H9 (cell line): ENCODE measurements around the gene HSPA9. TPM values are rescaled to one million over a fixed set of nuclear protein-coding genes. Genes with fewer than 3 reads are reported as not detected.

Source experiments
- DNase-seq: peaks from one replicate; pipeline ENCODE4 v3.0.0-alpha.2; 2017
- H2AFZ ChIP-seq: one replicate; pipeline ENCODE4 v1.6.1; 2013; ENCODE audit warnings: mild to moderate bottlenecking, low read length, control low read depth, moderate library complexity
- H2AK5ac ChIP-seq: 2 replicates; pipeline ENCODE4 v1.6.1; 2013; ENCODE audit warnings: low read length, control low read depth, mixed read lengths; ENCODE audit not compliant: insufficient read length
- H2BK120ac ChIP-seq: one replicate; pipeline ENCODE4 v1.6.1; 2013; ENCODE audit warnings: low read depth, mild to moderate bottlenecking, low read length, control low read depth, inconsistent platforms; ENCODE audit not compliant: poor library complexity, severe bottlenecking
- H2BK12ac ChIP-seq: 2 replicates; pipeline ENCODE4 v1.6.1; 2013; ENCODE audit warnings: low read length, control low read depth, mixed read lengths, low read depth; ENCODE audit not compliant: insufficient read length
- H2BK15ac ChIP-seq: 2 replicates; pipeline ENCODE4 v1.6.1; 2013; ENCODE audit warnings: low read depth, low read length, control low read depth
- H2BK20ac ChIP-seq: one replicate; pipeline ENCODE4 v1.6.1; 2013; ENCODE audit warnings: low read depth, mild to moderate bottlenecking, low read length, control low read depth, inconsistent platforms; ENCODE audit not compliant: poor library complexity, severe bottlenecking
- H2BK5ac ChIP-seq: 2 replicates; pipeline ENCODE4 v1.6.1; 2013; ENCODE audit warnings: low read length, control low read depth, mixed read lengths; ENCODE audit not compliant: insufficient read length
- H3K14ac ChIP-seq: 2 replicates; pipeline ENCODE4 v1.6.1; 2013; ENCODE audit warnings: low read length, control low read depth; ENCODE audit not compliant: insufficient read depth
- H3K18ac ChIP-seq: 2 replicates; pipeline ENCODE4 v1.6.1; 2013; ENCODE audit warnings: low read depth, mild to moderate bottlenecking, mixed read lengths, low read length, control low read depth; ENCODE audit not compliant: insufficient read length
- H3K23ac ChIP-seq: 2 replicates; pipeline ENCODE4 v1.6.1; 2013; ENCODE audit warnings: low read length, control low read depth, mixed read lengths, low read depth; ENCODE audit not compliant: insufficient read length
- H3K23me2 ChIP-seq: 2 replicates; pipeline ENCODE4 v1.6.1; 2013; ENCODE audit warnings: low read depth, mild to moderate bottlenecking, mixed read lengths, low read length, control low read depth; ENCODE audit not compliant: insufficient read length, poor library complexity, severe bottlenecking
- H3K27ac ChIP-seq: 2 replicates; pipeline ENCODE4 v1.5.1; 2013; ENCODE audit warnings: low read length, control low read depth, mixed read lengths, low read depth; ENCODE audit not compliant: insufficient read length
- H3K27me3 ChIP-seq: 2 replicates; pipeline ENCODE4 v1.6.1; 2013; ENCODE audit warnings: low read length, control low read depth, inconsistent platforms; ENCODE audit not compliant: insufficient read depth
- H3K4ac ChIP-seq: 2 replicates; pipeline ENCODE4 v1.6.1; 2013; ENCODE audit warnings: low read depth, mild to moderate bottlenecking, control low read depth, inconsistent platforms, low read length, moderate library complexity
- H3K4me1 ChIP-seq: 2 replicates; pipeline ENCODE4 v1.6.1; 2013; ENCODE audit warnings: low read length, control low read depth, inconsistent platforms; ENCODE audit not compliant: insufficient read depth
- H3K4me2 ChIP-seq: 2 replicates; pipeline ENCODE4 v1.6.1; 2013; ENCODE audit warnings: low read length, control low read depth, mixed read lengths; ENCODE audit not compliant: insufficient read length, insufficient read depth
- H3K56ac ChIP-seq: 2 replicates; pipeline ENCODE4 v1.6.1; 2013; ENCODE audit warnings: low read depth, mild to moderate bottlenecking, mixed read lengths, low read length, control low read depth; ENCODE audit not compliant: insufficient read length
- H3K79me1 ChIP-seq: 2 replicates; pipeline ENCODE4 v1.6.1; 2013; ENCODE audit warnings: low read depth, mild to moderate bottlenecking, moderate library complexity, low read length, control low read depth, inconsistent platforms; ENCODE audit not compliant: insufficient read depth, poor library complexity, severe bottlenecking
- H3K79me2 ChIP-seq: 2 replicates; pipeline ENCODE4 v1.6.1; 2013; ENCODE audit warnings: low read length, control low read depth, inconsistent platforms; ENCODE audit not compliant: insufficient read depth
- H3K9ac ChIP-seq: 2 replicates; pipeline ENCODE4 v1.6.1; 2013; ENCODE audit warnings: low read length, control low read depth, mixed read lengths; ENCODE audit not compliant: insufficient read length; ENCODE audit errors: extremely low read depth
- H3K9me3 ChIP-seq: one replicate; pipeline ENCODE4 v1.6.1; 2013; ENCODE audit warnings: low read depth, low read length, inconsistent platforms; ENCODE audit not compliant: control insufficient read depth
- H3T11ph ChIP-seq: one replicate; pipeline ENCODE4 v1.6.1; 2013; ENCODE audit warnings: mild to moderate bottlenecking, low read length, control low read depth, inconsistent platforms
- H4K20me1 ChIP-seq: one replicate; pipeline ENCODE4 v1.6.1; 2013; ENCODE audit not compliant: control insufficient read depth, insufficient read length, insufficient read depth
- H4K5ac ChIP-seq: 2 replicates; pipeline ENCODE4 v1.6.1; 2013; ENCODE audit warnings: low read depth, mild to moderate bottlenecking, mixed read lengths, low read length, control low read depth; ENCODE audit not compliant: insufficient read length
- H4K8ac ChIP-seq: replicated peaks from 2 replicates; pipeline ENCODE4 v1.6.1; 2013; ENCODE audit warnings: low read length, control low read depth, mixed read lengths, low read depth; ENCODE audit not compliant: insufficient read length
- H4K91ac ChIP-seq: 2 replicates; pipeline ENCODE4 v1.6.1; 2013; ENCODE audit warnings: low read depth, mild to moderate bottlenecking, moderate library complexity, mixed read lengths, low read length, control low read depth; ENCODE audit not compliant: insufficient read length
- H3K27ac Mint-ChIP-seq, 3 experiments: 2 replicates in 2 of 3; 3 replicates in 1 of 3; pipeline ENCODE4 v1.8.0; 2020 to 2021; ENCODE audit warnings: mixed read lengths in 3 of 3, mild to moderate bottlenecking in 1 of 3, moderate library complexity in 1 of 3
- H3K27me3 Mint-ChIP-seq: 2 replicates; pipeline ENCODE4 v1.8.0; 2021; ENCODE audit warnings: low read depth, mild to moderate bottlenecking, moderate library complexity, mixed read lengths
- H3K36me3 Mint-ChIP-seq, 3 experiments: 2 replicates in 2 of 3; 3 replicates in 1 of 3; pipeline ENCODE4 v1.8.0; 2020 to 2021; ENCODE audit warnings: low read depth in 3 of 3, mixed read lengths in 3 of 3; ENCODE audit not compliant: insufficient read depth in 1 of 3
- H3K4me1 Mint-ChIP-seq, 2 experiments: 2 replicates each; pipeline ENCODE4 v1.8.0; 2020; ENCODE audit warnings: mixed read lengths in 2 of 2
- H3K4me3 Mint-ChIP-seq, 2 experiments: 2 replicates in 1 of 2; 3 replicates in 1 of 2; pipeline ENCODE4 v1.8.0; 2020 to 2021; ENCODE audit warnings: mild to moderate bottlenecking in 2 of 2, mixed read lengths in 2 of 2, moderate library complexity in 1 of 2
- H3K9me3 Mint-ChIP-seq, 2 experiments: 2 replicates in 1 of 2; 3 replicates in 1 of 2; pipeline ENCODE4 v1.8.0; 2020; ENCODE audit warnings: mild to moderate bottlenecking in 2 of 2, mixed read lengths in 2 of 2, moderate library complexity in 1 of 2
- CTCF ChIP-seq: fragments of 200-600 bp; sonication (generic); conservative IDR thresholded peaks from 3 replicates; pipeline ENCODE4 v1.8.0; 2021; ENCODE audit warnings: antibody characterized with exemption, mild to moderate bottlenecking
- WGBS: extraction: QIAGEN DNeasy Blood & Tissue Kit; methylation state at CpG from one replicate; pipeline ENCODE4 v1.1.7; 2013; ENCODE audit warnings: missing lambda C conversion rate, low lambda C conversion rate, mixed read lengths; ENCODE audit not compliant: insufficient read length; ENCODE audit errors: extremely low coverage; 5-methylcytosine and 5-hydroxymethylcytosine counted together
- total RNA-seq: library from RNA; stranded (reverse); gene quantifications from 2 replicates; pipeline ENCODE4 v1.2.1, GENCODE V29; 2021

The HSPA9 gene
- total RNA-seq, 1 experiment from 2014 or later, result 397 TPM

- H3K14ac ChIP-seq, result no peak overlapping the region
- no peak for TF ChIP-seq CTCF
- peaks cover 59 to 93% (median 90%) of the 10 kb centered on the region in 3 experiments for H3K36me3 Mint-ChIP-seq
These were observed 14.2 kb downstream of the HSPA9 start for GRCh38 chr5:138560971-138561370.

More at GRCh38 chr5:138560971-138561370, 14.2 kb downstream of the HSPA9 start:
- no peak overlapping the region for H3K4me2 ChIP-seq
- H3K9me3 Mint-ChIP-seq, result no peaks in the 10 kb centered on the region
- H3K4me1 ChIP-seq, result no peaks in the 10 kb centered on the region
- no peak overlapping the region for H3K4ac ChIP-seq
- H4K91ac ChIP-seq, result no peak overlapping the region
- H3K27me3 ChIP-seq, result no peaks in the 10 kb centered on the region
- no peak overlapping the region for H2BK20ac ChIP-seq
- no CpG with 5 or more reads among the region's 6 CpGs for WGBS
- peaks cover 5% of the 10 kb centered on the region for H3K79me1 ChIP-seq
- H3K56ac ChIP-seq, result no peak overlapping the region
- peaks cover 6% of the 10 kb centered on the region; the same call in 1 of the 2 replicates for H3K79me2 ChIP-seq
- no peak overlapping the region for H2BK5ac ChIP-seq
- no peak overlapping the region for H3K27ac ChIP-seq
- H3K23ac ChIP-seq, result no peak overlapping the region
- H3K18ac ChIP-seq, result no peak overlapping the region
- H3K4me1 Mint-ChIP-seq, result no peaks in the 10 kb centered on the region
- no peak overlapping the region for H2BK15ac ChIP-seq
- H3K27ac Mint-ChIP-seq, result no peak overlapping the region
- no peaks in the 10 kb centered on the region for H3K23me2 ChIP-seq
- no peaks in the 10 kb centered on the region for H4K20me1 ChIP-seq
- no peak overlapping the region for H2AK5ac ChIP-seq
- no peaks in the 10 kb centered on the region for H3K9me3 ChIP-seq
- DNase-seq, result no peak
- no peak overlapping the region for H2BK12ac ChIP-seq
- no peaks in the 10 kb centered on the region for H3K27me3 Mint-ChIP-seq
- no peak overlapping the region for H2BK120ac ChIP-seq
- H2AFZ ChIP-seq, result no peak overlapping the region
- no peak overlapping the region for H3K9ac ChIP-seq
- H4K5ac ChIP-seq, result no peak overlapping the region
- H3T11ph ChIP-seq, result no peak overlapping the region
- no peak overlapping the region for H4K8ac ChIP-seq
- no peak overlapping the region for H3K4me3 Mint-ChIP-seq
